ENCODE data around the gene CCDC12.

DNA sequence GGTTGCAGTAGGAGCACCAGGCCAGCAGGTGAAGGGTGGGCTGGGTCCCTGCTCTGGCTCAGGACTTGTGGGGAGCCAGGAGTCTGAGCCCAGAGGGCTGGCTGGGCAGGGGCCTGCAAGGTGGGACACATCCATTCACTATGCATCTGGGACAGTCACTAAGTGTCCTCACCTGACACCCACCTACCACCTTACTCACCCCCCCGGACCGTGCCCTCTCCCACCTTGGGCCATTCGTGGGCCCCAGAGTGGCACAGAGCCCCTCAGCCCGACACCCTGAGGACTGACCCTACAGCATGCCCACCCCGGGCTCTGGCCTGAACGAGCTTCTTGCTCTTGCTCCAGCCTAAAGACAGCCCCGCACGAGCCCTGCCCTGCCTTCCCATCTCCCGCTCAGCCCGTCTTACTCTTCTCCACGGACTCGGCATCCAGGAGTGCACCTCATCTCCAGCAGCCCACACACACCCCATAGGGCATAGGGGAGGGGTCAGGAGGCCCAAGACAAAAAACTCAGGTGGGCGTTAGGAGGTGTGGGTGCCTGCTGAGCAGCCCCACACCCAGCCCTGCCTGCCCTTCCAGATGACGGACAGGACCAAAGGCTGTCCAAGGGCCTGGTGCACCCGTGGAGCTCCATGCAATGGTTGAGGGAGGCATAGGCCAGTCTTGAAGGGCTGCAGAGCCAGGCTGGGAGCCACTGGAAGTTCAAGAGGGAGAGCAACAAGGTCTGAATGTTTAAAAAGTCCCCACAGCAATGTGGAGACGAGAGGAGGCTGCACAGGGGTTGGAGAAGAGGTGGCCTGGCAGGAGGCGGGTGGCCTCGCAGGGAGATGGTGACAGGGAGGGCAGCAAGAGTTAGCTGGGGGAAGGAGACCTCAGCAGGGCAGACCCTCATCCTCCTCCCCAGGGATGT, 72.0 kb downstream of the CCDC12 start:
- no peak for TF ChIP-seq CTCF (IDR thresholded peaks at IDR 0.05)
- TF ChIP-seq POLR2A (IDR thresholded peaks at IDR 0.05) = no peak
